IMR-90 (cell line): Measurements from ENCODE around the gene DIP2C.

Experiments used
- BHLHE40 ChIP-seq: fragments of 150-350 bp; IDR thresholded peaks from 2 replicates; pipeline ENCODE4 v1.6.1; 2016; ENCODE audit warnings: mild to moderate bottlenecking, low read depth, low read length
- CTCF ChIP-seq: conservative IDR thresholded peaks from 2 replicates; pipeline ENCODE4 v1.5.1; 2012; ENCODE audit warnings: mild to moderate bottlenecking, low read depth, low read length, improper control_type of control experiment
- FOS ChIP-seq: fragments of 150-350 bp; IDR thresholded peaks from 2 replicates; pipeline ENCODE4 v1.6.1; 2016; ENCODE audit warnings: low read depth, low read length
- MXI1 ChIP-seq: IDR thresholded peaks from 2 replicates; pipeline ENCODE4 v1.6.1; 2012; ENCODE audit warnings: low read depth, mild to moderate bottlenecking, low read length, moderate library complexity, borderline replicate concordance
- POLR2A ChIP-seq: IDR thresholded peaks from 2 replicates; pipeline ENCODE4 v1.6.1; 2012; ENCODE audit warnings: mild to moderate bottlenecking, low read depth, low read length
- RFX5 ChIP-seq: IDR thresholded peaks from 2 replicates; pipeline ENCODE4 v1.8.0; 2012; ENCODE audit warnings: low read depth, mild to moderate bottlenecking, low read length, moderate library complexity
- USF2 ChIP-seq: fragments of 150-350 bp; IDR thresholded peaks from 2 replicates; pipeline ENCODE4 v1.6.1; 2017; ENCODE audit warnings: mild to moderate bottlenecking, antibody characterized with exemption, low read length, low read depth

GRCh38 chr10:224571-224970, 464.9 kb downstream of the DIP2C start:
- TF ChIP-seq CTCF (no peak), POLR2A (no peak), FOS (no peak), USF2 (no peak), BHLHE40 (no peak), MXI1 (no peak), RFX5 (no peak)
